SIG-M5 treated with dmso at 0.1 percent for 504 hours (cell line): Measurements from ENCODE around the gene PSMB11.
"Not testable (repeated sequence)": the region's sequence is repeated elsewhere in the genome, so short reads cannot be mapped to it uniquely, and the experiment has no call there.

Experiments used
- DNase-seq: peaks from one replicate; lab custom pipeline; 2025; ENCODE audit not compliant: unreplicated experiment; lab: John Stamatoyannopoulos, UW

The PSMB11 gene

GRCh38 chr14:23013054-23013748 is 28.8 kb upstream of the PSMB11 start:
- DNase-seq: no peak

- DNase-seq: not testable (repeated sequence)
Measured at GRCh38 chr14:23013749-23014054, 28.3 kb upstream of the PSMB11 start.

- no peak for DNase-seq
Measured at GRCh38 chr14:23015618-23016017, 26.4 kb upstream of the PSMB11 start.

GRCh38 chr14:23017091-23017490 is 24.9 kb upstream of the PSMB11 start:
- no peak for DNase-seq

- no peak for DNase-seq
Measured at GRCh38 chr14:23018107-23018506, 23.9 kb upstream of the PSMB11 start.

- no peak for DNase-seq
Measured at GRCh38 chr14:23020143-23021128, 21.6 kb upstream of the PSMB11 start.

GRCh38 chr14:23021434-23021833 is 20.6 kb upstream of the PSMB11 start:
- no peak for DNase-seq

GRCh38 chr14:23021889-23022442 is 20.0 kb upstream of the PSMB11 start:
- DNase-seq: no peak

- DNase-seq: no peak
Measured at GRCh38 chr14:23023022-23023794, 18.8 kb upstream of the PSMB11 start.

GRCh38 chr14:23023795-23024152 is 18.2 kb upstream of the PSMB11 start:
- DNase-seq: no peak

- DNase-seq: no peak
Measured at GRCh38 chr14:23024612-23025075, 17.4 kb upstream of the PSMB11 start.

- no peak for DNase-seq
Measured at GRCh38 chr14:23025151-23025814, 16.7 kb upstream of the PSMB11 start.

- no peak for DNase-seq
Measured at GRCh38 chr14:23028799-23029198, 13.2 kb upstream of the PSMB11 start.

- no peak for DNase-seq
Measured at GRCh38 chr14:23030936-23031335, 11.1 kb upstream of the PSMB11 start.

GRCh38 chr14:23033251-23033727 is 8.7 kb upstream of the PSMB11 start:
- no peak for DNase-seq

GRCh38 chr14:23033801-23034497 is 8.1 kb upstream of the PSMB11 start:
- DNase-seq: no peak

- no peak for DNase-seq
Measured at GRCh38 chr14:23034498-23035302, 7.3 kb upstream of the PSMB11 start, which contains the start of gene PSMB5. PSMB5 (minus strand) TSS chr14:23034900; CDS start chr14:23034881, 19 bp downstream.

GRCh38 chr14:23035303-23036144 is 6.5 kb upstream of the PSMB11 start:
- DNase-seq: no peak
